Vagina (tissue), 2 donors: ENCODE data around the gene ADNP2. TPM values are rescaled to one million over a fixed set of nuclear protein-coding genes. Genes with fewer than 3 reads are reported as not detected.
A peak's percentile ranks its signal among the peaks of the same experiment; 100 is the strongest.

ENCODE experiments used
- DNase-seq, 2 donors: peaks; one replicate each; pipeline ENCODE4 v3.0.0-alpha.2; 2017; ENCODE audit errors: extremely low spot score in 2 of 2
- H3K27ac ChIP-seq: fragments of 200-600 bp; sonication (generic); one replicate; pipeline ENCODE4 v1.5.1; 2019
- H3K27me3 ChIP-seq: fragments of 200-600 bp; sonication (generic); one replicate; pipeline ENCODE4 v1.5.1; 2019
- H3K36me3 ChIP-seq, 2 donors: fragments of 200-600 bp; sonication (generic); one replicate each; pipeline ENCODE4 v1.5.1; 2017 to 2019
- H3K4me1 ChIP-seq: fragments of 200-600 bp; sonication (generic); one replicate; pipeline ENCODE4 v1.5.1; 2019
- H3K4me3 ChIP-seq, 2 donors: fragments of 200-600 bp; sonication (generic); 1 replicate in 1 of 2; 2 replicates in 1 of 2; pipeline ENCODE4 v1.5.1; 2016 to 2019
- H3K9me3 ChIP-seq: fragments of 200-600 bp; sonication (generic); one replicate; pipeline ENCODE4 v1.5.1; 2019
- POLR2A ChIP-seq, 2 donors: fragments of 450-650 bp; IDR thresholded peaks; one replicate each; pipeline ENCODE4 v1.6.1; 2017; ENCODE audit warnings: antibody characterized with exemption in 2 of 2, mild to moderate bottlenecking in 2 of 2, moderate library complexity in 2 of 2
- POLR2AphosphoS5 ChIP-seq, 2 donors: sonication (generic); formaldehyde crosslinking; IDR thresholded peaks; one replicate each; pipeline ENCODE4 v1.9.0; 2017; ENCODE audit warnings: antibody characterized with exemption in 2 of 2, mild to moderate bottlenecking in 2 of 2, low read depth in 1 of 2; ENCODE audit not compliant: insufficient read depth in 1 of 2
- intact Hi-C: fragments of 100-400 bp; cut with DNase I; formaldehyde crosslinking; loops from one replicate; pipeline ENCODE4 v1.15.1; 2023
- total RNA-seq: library from RNA; depleted of rRNA; stranded (reverse); fragments of >200 nt; gene quantifications from one replicate; pipeline ENCODE4 v1.2.3, GENCODE V29; 2016
- TF ChIP-seq, protein P1 (sequence below), 3 experiments: fragments of 450-650 bp in 2 of 3; fragments of 200-600 bp in 1 of 3; sonication (generic) in 1 of 3; IDR thresholded peaks; one replicate each; pipeline ENCODE4 v1.5.1; 2017 to 2019; ENCODE audit warnings: antibody characterized with exemption in 3 of 3, mild to moderate bottlenecking in 2 of 3, moderate library complexity in 2 of 3

ADNP2 gene
- total RNA-seq, 1 donor from 2014 or later, result 21.4 TPM

DNA sequence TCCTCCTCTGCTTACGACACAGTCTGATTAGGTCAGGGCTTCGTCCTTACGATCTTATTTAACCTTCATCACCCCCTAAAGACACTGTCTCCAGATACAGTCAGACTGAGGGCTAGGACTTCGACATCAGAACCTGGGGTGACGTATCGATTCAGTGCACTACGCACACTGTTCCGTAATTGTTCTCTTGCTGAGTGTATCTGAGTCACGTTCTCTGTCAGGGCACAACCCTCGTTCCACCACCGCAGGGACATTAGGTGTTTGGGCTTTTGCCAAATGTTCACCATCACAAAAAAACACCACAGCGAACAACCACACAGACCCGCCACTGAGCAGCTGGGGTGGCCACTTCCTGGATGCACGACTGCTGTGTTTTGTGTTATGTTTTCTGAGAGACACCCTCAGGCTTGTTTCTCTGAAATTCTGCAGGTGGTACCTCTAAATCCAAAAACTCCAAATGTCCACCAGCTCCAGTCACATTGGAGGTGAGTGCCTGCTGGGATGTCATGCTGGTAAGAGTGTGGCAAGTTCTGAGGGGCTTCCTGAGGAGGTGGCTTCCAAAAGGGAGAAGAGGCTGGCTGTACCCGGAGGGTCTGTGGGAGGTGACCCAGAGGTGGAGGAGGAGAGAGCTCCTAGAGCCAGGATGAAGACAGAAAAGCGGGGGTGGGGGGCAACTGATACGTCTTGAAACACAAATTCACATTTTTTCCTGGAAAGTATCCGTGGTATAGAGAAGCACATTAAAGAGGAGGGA is 66.6 kb downstream of the ADNP2 start:
- no peak for DNase-seq
- Histone ChIP-seq H3K27me3 (no peaks in the 10 kb centered on the region), H3K27ac (no peak overlapping the region), H3K9me3 (no peaks in the 10 kb centered on the region), H3K4me3 (no peak overlapping the region), H3K36me3 (no peaks in the 10 kb centered on the region), H3K4me1 (peaks cover 55% of the 10 kb centered on the region)
- intact Hi-C loops, result no loop called here
- TF ChIP-seq, protein P1, sequence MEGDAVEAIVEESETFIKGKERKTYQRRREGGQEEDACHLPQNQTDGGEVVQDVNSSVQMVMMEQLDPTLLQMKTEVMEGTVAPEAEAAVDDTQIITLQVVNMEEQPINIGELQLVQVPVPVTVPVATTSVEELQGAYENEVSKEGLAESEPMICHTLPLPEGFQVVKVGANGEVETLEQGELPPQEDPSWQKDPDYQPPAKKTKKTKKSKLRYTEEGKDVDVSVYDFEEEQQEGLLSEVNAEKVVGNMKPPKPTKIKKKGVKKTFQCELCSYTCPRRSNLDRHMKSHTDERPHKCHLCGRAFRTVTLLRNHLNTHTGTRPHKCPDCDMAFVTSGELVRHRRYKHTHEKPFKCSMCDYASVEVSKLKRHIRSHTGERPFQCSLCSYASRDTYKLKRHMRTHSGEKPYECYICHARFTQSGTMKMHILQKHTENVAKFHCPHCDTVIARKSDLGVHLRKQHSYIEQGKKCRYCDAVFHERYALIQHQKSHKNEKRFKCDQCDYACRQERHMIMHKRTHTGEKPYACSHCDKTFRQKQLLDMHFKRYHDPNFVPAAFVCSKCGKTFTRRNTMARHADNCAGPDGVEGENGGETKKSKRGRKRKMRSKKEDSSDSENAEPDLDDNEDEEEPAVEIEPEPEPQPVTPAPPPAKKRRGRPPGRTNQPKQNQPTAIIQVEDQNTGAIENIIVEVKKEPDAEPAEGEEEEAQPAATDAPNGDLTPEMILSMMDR (IDR thresholded peaks at IDR 0.05), result no peak
- TF ChIP-seq POLR2A (IDR thresholded peaks at IDR 0.05) (no peak), POLR2AphosphoS5 (IDR thresholded peaks at IDR 0.05; ENCODE audit: insufficient read depth in 1 of 2, low read depth in 1 of 2) (no peak)

DNA sequence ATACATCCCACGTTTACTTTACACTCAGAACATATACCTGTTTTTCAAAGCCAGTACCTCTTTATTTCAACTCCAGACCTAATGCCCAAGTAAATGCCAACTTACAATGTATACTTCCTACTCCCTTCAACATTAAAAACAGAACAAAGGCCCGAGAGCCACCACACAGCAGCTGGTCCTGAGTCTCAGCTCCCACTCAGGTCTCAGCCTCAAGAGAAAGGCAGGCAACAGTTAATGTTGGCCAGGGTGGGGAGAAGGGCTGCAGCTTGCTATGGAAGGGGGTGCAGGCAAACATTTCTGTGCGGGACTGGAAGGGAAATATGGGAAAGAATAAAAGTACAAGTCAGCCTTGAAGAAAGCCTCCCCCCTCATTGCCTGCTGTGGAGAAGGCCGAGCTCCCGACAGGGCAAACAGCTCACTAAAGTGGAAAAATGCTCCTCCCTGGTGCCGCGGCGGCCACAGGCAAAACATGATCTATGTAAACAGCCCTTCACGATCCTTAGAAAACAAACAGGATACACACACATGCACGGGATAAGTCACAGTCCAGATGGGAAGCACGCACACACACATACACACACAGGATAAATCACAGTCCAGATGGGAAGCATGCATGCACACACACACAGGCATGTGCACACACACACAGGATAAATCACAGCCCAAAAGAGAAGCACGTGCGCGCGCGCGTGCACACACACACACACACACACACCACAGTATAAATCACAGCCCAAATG is 67.4 kb downstream of the ADNP2 start:
- no peak for TF ChIP-seq POLR2AphosphoS5 (IDR thresholded peaks at IDR 0.05; ENCODE audit: insufficient read depth in 1 of 2, low read depth in 1 of 2)
- TF ChIP-seq, protein P1 (IDR thresholded peaks at IDR 0.05), result no peak
- TF ChIP-seq POLR2A (IDR thresholded peaks at IDR 0.05), result no peak
- Histone ChIP-seq H3K36me3 (no peaks in the 10 kb centered on the region), H3K27ac (no peak overlapping the region), H3K4me1 (peaks cover 55% of the 10 kb centered on the region), H3K27me3 (no peaks in the 10 kb centered on the region), H3K4me3 (no peak overlapping the region), H3K9me3 (no peaks in the 10 kb centered on the region)
- intact Hi-C loops, result no loop called here
- DNase-seq, result no peak

DNA sequence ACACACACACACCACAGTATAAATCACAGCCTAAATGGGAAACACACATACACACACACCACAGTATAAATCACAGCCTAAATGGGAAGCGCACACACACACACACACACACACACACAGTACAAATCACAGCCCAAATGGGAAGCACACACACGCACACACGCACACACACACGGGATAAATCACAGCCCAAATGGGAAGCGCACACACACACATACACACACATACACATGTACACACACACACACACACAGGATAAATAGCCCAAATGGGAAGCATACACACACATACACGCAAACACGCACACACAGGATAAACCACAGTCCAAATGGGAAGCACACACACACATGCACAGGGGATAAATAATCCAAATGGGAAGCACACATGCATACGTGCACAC is 68.1 kb downstream of the ADNP2 start:
- H3K27ac ChIP-seq, result no peak overlapping the region
- H3K27me3 ChIP-seq, result no peaks in the 10 kb centered on the region
- no peak overlapping the region for H3K4me3 ChIP-seq
- H3K4me1 ChIP-seq, result peaks cover 58% of the 10 kb centered on the region
- no peaks in the 10 kb centered on the region for H3K36me3 ChIP-seq
- intact Hi-C loops, result no loop called here
- no peak for DNase-seq
- no peaks in the 10 kb centered on the region for H3K9me3 ChIP-seq
- TF ChIP-seq POLR2AphosphoS5 (IDR thresholded peaks at IDR 0.05; ENCODE audit: insufficient read depth in 1 of 2, low read depth in 1 of 2), result no peak
- TF ChIP-seq POLR2A (IDR thresholded peaks at IDR 0.05), result no peak
- TF ChIP-seq, protein P1 (IDR thresholded peaks at IDR 0.05), result no peak

DNA sequence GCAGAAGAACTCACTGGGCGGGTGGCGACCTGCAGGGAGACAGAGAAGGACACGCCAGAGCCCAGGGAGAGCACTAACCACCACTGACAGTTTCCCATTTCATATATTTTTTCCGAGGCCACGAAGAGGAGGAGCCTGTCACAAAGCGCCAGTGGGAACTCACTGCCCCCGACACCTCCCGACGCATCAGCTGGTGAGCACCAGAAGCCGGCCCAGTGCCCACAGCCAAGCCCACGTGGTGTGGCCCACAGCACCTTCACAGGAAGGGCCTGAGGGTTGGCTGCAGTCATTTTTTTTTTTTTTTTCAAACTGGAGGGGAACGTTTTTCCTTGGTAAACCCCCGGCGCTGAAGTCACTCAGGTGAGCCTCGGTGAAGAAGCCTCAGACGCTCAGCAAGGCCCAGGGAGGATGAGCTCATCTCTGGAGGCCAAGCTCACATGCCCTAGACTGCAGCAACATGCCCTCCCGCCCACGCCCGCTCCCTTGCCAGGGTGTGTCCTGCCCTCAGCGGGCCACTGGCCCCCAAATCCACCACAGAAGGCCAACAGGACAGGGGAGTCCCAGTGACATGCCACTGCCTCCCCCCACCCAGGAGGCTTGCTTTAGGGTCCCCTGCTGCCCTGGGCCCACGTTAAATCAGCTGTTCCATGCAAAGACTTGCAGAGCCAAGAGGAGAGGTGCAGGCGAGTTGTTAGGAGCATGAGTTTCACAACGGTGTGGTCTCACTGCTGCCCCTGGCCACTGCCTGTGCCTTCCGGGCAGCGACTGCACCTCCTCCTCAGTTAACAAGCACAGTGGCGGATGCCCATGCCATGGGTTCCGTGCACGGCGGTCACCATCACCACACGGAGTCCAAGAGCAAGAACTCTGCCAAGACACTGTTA is 70.1 kb downstream of the ADNP2 start:
- no peak for DNase-seq
- H3K9me3 ChIP-seq, result no peaks in the 10 kb centered on the region
- H3K4me3 ChIP-seq, result no peak overlapping the region
- intact Hi-C loops, result no loop called here
- no peak for TF ChIP-seq POLR2AphosphoS5 (IDR thresholded peaks at IDR 0.05; ENCODE audit: insufficient read depth in 1 of 2, low read depth in 1 of 2)
- TF ChIP-seq, protein P1 (IDR thresholded peaks at IDR 0.05), result no peak
- no peak for TF ChIP-seq POLR2A (IDR thresholded peaks at IDR 0.05)
- peaks cover 64% of the 10 kb centered on the region for H3K4me1 ChIP-seq
- peak overlapping the region; percentile 43 for H3K27ac ChIP-seq
- no peaks in the 10 kb centered on the region for H3K27me3 ChIP-seq
- H3K36me3 ChIP-seq, result no peaks in the 10 kb centered on the region
